NCI-H146 (cell line): ENCODE measurements around the gene CDY2A.
"Not testable (repeated sequence)": the region's sequence is repeated elsewhere in the genome, so short reads cannot be mapped to it uniquely, and the experiment has no call there.

Source experiments
- DNase-seq: peaks from one replicate; lab custom pipeline; 2025; lab: John Stamatoyannopoulos, UW

Gene CDY2A, protein sequence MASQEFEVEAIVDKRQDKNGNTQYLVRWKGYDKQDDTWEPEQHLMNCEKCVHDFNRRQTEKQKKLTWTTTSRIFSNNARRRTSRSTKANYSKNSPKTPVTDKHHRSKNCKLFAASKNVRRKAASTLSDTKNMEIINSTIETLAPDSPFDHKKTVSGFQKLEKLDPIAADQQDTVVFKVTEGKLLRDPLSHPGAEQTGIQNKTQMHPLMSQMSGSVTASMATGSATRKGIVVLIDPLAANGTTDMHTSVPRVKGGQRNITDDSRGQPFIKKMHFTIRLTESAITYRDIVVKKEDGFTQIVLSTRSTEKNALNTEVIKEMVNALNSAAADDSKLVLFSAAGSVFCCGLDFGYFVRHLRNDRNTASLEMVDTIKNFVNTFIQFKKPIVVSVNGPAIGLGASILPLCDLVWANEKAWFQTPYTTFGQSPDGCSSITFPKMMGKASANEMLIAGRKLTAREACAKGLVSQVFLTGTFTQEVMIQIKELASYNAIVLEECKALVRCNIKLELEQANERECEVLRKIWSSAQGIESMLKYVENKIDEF

GRCh38 chrY:18025487-18025886 is at the start of gene CDY2A:
Gene CDY2A (plus strand): TSS chrY:18025787. CDS start chrY:18026115, 328 bp downstream.
- not testable (repeated sequence) for DNase-seq

DNA sequence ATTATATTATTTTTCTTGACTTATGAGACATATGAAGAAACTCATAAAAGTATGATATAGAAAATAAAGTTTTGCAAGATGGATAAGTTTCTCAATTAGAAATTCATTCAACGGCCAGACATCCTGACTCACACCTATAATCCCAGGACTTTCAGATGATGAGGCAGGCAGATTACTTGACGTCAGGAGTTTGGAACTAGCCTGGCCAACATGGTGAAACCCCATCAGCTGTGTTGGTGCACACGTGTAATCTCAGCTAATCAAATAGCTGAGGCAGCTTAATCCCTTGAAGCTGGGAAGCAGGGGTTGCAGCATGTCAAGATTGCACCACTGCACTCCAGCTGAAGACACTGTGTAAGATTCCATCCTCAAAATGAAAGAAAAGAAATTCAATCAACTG is 28.0 kb upstream of the CDY2A start:
- not testable (repeated sequence) for DNase-seq

DNA sequence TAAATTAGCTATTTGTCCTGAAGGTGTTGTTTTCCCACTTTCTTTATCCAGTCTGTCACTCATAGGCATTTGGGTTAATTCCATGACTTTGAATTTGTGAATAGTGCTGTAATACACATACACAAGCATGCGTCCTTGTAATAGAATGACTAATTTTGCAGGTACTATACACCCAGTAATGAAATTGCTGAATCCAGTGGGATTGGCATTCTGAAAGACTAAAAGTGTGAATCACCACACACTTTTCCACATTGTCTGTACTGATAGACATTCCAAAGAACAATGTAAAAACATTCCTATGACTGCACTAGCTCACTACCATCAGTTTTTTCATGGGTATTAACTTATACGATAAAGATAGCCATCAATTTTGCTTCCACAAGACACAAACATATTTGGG is 27.3 kb upstream of the CDY2A start:
- not testable (repeated sequence) for DNase-seq

GRCh38 chrY:18023897-18024296 is 1.7 kb upstream of the CDY2A start:
- not testable (repeated sequence) for DNase-seq

- DNase-seq, result not testable (repeated sequence)
These were observed 3.3 kb downstream of the CDY2A start for GRCh38 chrY:18028845-18029244.

GRCh38 chrY:18030178-18030577 is 4.6 kb downstream of the CDY2A start:
- not testable (repeated sequence) for DNase-seq

DNA sequence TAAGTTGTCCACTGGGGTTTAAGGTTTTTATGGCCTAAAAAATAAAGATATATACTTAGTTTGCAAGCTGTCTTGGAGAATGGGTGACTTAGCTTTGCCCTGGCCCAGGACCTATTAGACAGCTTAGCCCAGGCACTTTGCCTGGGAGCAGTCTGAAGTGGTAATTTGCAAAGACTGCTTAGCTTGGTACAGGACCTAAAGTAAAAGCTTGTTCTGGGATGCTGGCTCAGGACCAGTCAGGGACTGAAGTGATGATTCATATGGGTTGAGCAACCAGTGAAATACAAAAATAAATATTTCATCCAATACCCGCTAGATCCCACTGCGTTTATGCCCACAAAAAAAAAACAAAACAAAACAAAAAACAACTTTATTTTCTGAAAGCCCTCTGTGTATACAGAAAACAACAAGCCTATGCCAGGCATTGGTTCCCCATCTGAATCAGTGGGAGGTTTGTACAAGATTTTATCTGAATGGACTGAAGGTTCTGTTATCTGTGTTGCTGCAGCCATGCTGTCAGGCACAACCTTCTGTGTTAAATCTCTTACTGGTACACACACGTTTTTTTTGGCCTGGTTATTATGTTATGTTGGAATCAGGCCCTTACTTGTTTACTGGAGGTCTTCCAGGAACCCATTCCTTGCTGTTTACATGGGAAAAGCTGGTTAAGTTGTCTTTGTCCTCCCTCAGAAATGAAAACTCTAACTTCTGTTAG is 8.7 kb downstream of the CDY2A start:
- DNase-seq, result not testable (repeated sequence)

GRCh38 chrY:18034864-18035263 is 9.3 kb downstream of the CDY2A start:
- DNase-seq, result not testable (repeated sequence)

DNA sequence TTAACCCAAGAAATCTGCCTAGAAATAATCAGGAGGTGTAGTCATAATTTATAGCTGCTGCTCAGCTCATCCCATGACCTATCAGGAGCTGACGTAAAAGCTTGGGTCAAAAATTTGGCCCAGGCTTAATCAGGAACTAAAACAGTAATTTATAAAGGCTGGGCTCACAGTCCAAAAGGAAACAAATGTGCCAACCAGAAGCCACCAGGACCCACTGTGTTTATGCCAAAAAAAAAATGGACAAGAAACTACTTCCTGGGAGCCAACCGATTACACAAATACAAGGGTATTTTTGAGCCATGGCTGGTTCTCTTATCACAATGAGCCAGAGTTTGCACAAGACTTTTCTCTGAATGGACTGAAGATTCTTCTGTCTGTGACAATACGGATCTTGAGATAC is 19.4 kb downstream of the CDY2A start:
- DNase-seq, result not testable (repeated sequence)

- DNase-seq, result not testable (repeated sequence)
These were observed 22.8 kb downstream of the CDY2A start for GRCh38 chrY:18048149-18049040.

GRCh38 chrY:18049061-18049460 is 23.5 kb downstream of the CDY2A start:
- DNase-seq, result not testable (repeated sequence)

DNA sequence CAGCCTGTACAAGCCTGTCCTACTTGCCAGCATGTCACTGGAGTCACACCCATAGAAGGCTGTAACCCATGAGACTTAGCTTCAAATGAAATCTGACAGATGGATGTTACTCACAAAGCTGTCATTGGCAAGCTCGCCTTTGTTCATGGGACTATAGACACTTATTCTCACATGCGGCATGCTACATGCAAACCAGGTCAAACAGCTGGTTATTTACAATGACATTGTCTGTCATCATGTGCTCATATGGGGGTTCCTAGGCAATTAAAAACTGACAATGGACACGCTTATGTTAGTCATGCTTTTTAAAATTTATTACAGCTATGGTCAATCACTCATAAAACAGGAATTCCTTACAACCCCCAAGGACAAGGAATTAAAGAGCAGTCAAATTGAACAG is 30.9 kb downstream of the CDY2A start:
- DNase-seq, result not testable (repeated sequence)

DNA sequence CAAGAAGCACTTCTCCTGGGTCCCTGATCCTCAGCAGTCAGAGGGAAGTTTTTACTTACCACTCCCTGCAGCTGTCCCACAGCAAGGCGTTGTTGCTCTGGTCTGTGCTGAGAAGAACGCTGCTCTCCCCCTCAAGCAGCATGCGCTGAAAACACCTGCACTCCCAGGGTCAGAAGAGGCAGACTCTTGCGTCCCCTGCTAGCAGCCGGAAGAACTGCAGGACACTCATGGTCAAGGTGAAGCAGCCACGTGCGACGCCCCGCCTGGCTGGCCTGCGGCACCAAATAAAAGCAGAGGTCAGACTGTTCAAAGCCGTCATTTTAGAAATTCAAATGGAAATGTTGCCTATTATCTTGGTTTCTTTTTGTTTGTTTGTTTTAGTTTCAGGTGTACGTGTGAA is 47.9 kb downstream of the CDY2A start:
- not testable (repeated sequence) for DNase-seq
